NCI-H510A treated with DMSO at 0.1 percent for 48 hours (cell line): ENCODE measurements around the gene ETNK1.
A peak's percentile ranks its signal among the peaks of the same experiment; 100 is the strongest.

Experiments used
- DNase-seq: peaks from one replicate; lab custom pipeline; 2025; lab: John Stamatoyannopoulos, UW

Gene ETNK1

DNA sequence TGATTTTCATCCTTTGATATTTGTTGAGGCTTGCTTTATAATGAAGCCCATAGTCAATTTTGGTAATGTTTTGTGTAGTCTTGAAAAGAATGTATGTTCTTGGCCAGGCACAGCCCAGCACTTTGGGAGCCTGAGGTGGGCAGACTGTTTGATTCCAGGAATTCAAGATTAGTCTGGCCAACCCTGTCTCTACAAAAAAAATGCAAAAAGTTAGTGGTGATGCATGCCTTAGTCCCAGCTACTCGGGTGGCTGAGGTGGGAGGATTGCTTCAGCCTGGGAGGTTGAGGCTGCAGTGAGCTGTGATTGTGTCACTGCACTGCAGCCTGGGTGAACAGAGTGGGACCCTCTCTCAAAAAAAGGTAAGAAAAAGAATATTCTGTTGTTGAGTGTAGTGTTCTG lies 10.8 kb downstream of the ETNK1 start:
- no peak for DNase-seq

DNA sequence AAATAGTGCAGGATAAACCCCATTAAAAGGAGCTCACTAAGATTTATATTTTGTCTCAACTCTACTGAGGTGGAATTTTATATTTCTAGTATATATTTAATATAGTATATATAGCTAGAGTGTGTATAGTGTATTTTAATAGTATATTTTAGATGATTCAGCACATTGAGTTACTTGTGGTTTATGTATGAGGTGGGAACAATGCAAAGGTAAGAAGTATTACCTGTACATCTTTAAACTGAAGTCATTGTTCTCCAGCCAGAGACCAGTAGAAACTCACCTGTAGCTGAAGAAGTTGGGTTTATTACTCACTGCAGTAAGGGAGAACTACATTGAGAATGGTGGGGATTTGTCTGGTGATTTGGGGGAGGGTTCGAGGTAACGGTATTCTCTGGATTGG lies 15.9 kb downstream of the ETNK1 start:
- no peak for DNase-seq

DNA sequence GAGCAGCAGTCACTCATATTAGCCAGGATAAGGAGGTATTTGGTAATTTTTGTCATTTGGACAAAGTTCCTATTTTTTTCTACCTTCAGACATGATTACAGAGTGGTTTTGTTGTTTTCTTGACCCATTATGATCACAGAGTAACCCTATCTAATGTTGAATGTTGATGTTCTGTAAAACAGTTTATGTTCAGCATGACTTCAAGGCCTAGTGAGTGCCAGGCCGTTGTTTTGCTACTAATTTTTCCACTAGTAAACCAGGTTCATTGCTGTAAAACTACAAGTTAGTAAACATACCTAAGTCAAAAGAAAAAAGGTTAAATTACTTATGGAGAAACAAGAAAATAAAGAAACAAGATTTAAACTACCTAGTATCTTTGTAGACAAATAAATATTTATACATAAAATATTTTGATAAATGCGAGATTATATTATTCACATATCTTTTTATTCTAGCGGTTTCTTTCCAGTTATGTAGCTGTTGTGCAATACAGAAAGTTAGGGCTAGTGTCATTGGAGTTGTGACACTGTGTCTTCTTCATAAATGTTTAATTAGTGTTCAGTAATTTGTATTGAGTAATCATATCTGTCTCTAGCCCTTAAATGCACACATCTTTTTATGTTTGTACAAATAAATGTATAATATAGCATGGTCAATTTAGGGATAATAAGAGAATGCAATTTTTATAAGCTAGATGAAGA lies 16.5 kb downstream of the ETNK1 start:
- DNase-seq = no peak

DNA sequence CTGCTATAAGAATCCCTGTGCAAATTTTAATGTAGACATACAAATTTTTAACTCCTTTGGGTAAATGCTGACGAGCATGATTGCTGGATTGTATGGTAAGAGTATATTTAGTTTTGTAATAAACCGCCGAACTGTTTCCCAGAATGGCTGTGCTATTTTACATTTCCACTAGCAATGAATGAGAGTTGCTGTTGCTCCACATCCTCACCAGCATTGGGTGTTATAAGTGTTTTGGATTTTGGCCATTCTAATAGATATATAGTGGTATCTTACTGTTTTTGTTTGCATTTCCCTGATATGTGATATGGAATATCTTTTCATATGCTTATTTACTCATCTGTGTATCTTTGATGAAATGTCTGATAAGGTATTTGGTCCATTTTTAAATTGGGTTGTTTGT lies 23.7 kb downstream of the ETNK1 start:
- DNase-seq = no peak

DNA sequence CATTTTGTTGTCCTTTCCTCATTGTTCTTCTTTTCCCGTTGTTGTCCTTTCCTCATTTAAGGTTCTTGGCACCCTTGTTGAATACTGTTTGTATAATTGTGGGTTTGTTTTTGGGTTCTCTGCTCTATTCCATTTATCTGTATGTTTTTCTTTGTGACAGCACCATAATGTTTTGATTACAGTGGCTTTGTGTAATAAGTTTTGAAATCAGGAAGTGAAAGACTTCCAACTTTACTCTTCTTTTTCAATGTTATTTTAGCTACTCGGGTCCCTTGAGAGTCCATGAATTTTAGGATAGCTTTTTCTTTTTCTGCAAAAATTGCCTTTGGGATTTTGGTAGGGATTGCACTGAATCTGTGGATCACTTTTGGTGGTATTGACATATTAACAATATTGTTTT lies 28.1 kb downstream of the ETNK1 start:
- no peak for DNase-seq

DNA sequence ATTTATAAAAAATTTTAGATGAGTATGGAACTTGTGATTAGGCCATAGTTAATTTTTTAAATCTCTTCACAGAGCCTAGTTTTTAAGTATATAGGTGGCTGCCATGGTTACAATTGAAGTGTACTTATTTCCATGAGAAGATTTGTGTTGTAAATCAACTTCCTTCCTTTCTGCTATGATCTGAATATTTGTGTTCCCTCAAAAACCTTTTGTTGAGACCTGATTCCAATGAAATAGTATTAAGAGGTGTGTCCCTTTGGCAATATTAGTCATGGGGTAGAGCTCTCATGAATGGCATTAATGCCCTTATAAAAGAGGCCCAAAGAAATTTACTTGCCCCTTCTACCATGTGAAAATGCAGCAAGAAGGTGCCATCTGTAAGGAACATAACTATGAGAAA lies 28.8 kb downstream of the ETNK1 start:
- no peak for DNase-seq

DNA sequence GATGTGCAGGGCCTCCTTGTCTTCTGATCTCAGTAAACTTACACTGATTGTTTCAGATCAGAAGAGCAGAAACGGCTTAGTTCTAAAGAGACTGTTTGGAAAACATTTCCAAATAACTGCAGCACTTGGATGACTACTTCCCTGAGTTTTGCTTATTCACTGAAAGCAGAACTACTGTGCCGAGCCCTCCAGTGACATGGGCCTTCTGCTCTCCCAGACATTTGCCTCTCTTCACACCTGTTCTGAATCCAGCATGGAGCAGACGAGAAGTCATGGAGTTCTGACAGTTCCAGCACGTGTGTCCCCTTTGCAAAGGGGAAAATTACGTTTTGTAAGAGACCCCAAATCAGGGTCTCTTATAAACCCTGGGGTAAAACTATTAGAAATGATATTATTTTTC lies 31.4 kb downstream of the ETNK1 start:
- peak; percentile 11 for DNase-seq

DNA sequence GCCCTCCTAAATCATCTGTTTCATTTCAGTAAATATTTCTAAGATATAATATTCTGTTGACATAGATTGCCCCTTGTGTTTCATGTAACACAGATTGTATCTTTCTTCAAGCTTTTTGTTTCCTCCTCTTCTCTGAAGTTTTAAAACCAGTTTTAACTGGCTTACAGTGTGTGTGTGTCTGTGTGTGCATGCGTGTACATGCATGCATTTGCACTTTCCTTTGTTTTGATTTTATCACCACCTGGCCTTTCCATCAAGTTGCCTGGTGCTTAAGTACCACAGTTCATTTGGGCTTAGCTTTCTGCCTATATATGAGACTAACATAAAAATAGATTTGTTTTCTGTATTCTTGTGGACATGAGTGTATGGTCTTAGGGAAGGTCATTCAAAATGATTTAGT lies 31.9 kb downstream of the ETNK1 start:
- DNase-seq = peak; percentile 10

DNA sequence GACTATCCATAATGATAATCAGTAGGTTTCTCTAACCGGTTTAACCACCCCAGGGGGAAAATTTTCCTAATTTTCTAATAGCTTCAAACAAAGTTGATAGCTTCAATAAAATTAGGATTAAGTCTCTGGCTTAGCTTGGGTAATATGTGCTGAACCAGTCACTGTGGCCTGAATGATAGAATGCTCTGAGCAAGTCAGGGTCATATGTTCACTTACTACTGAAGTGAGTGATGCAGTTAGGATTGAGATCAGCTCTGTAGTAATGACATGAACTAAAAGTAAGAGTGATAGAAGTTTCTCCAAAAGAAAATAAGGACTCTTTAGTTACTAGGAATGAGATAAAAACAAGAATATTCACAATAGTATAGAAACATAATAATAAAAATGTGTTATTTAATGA lies 32.6 kb downstream of the ETNK1 start:
- no peak for DNase-seq

DNA sequence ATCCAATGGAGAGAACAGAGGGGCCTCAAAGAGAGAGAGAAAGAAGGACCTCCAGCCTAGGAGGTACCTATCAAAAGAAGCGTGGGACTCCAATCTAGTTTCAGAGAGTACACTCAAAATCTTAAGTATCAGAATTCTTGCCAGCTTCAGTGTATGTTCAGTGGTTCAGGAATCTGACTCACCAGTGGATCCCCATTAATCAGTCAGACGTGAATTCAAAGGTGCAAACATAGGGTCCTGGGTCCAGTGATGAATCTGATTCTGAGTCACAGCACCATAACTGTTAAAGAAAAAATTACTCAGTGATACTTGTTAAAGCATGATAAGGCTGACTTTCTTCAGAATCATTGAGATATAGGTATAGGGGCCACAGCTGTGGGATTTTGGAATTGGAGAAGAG lies 33.2 kb downstream of the ETNK1 start:
- DNase-seq = no peak

DNA sequence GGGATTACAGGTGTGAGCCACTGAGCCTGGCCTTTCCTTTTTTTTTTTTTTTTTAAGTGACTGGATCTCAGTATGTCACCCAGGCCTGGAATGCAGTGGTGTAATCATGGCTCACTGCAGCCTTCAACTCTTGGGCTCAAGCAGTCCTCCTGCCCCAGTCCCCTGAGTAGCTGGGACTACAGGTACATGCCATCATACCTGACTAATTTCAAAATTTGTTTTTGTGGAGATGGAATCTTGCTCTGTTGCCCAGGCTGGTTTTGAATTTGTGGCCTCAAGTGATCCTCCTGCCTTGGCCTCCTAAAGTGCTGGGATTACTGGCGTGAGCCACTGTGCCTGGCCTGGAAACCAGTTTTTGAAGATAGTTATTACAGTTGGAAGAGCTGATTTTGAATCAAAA lies 37.4 kb downstream of the ETNK1 start:
- no peak for DNase-seq

- no peak for DNase-seq
Observed at GRCh38 chr12:22665476-22665875, 40.5 kb downstream of the ETNK1 start.

DNA sequence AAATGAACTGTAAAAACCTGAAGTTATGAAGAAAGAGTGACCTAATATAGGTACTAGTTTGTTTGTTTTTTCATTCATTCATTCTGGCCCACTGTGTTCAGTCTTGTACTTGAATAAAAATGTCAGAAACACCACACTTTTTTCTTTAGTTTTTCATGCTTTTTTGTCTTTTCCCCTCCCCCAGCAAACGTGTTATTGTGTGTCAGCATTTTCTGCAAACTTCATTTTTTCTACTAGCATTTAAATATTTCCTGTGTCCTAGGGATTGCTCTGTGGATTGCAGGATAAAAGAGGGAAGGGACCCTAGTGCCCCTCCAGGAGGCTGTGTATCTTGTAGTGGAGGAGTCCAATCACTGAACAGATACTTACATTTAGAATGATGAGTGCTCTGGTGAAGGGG lies 42.2 kb downstream of the ETNK1 start:
- no peak for DNase-seq

GRCh38 chr12:22668441-22668840 lies 43.5 kb downstream of the ETNK1 start:
- no peak for DNase-seq

- no peak for DNase-seq
Observed at GRCh38 chr12:22670762-22671161, 45.8 kb downstream of the ETNK1 start.

DNA sequence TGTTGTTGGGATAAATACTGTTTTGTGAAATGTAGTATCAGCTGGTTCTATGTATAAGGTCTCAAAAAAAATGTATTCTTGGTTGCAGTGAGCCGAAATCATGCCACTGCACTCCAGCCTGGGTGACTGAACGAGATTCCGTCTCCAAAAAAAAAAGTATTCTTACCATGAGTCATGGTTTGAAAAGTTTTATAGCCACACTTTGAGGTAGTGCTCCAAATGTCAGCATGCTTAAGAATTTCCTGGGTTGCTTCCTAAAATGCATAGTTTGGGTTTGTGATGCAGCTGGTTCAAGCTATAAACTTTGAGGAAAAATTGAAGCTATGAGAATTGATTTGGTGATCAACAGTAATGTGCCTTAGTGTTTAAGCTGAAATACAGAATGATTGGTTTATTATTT lies 48.0 kb downstream of the ETNK1 start:
- no peak for DNase-seq

DNA sequence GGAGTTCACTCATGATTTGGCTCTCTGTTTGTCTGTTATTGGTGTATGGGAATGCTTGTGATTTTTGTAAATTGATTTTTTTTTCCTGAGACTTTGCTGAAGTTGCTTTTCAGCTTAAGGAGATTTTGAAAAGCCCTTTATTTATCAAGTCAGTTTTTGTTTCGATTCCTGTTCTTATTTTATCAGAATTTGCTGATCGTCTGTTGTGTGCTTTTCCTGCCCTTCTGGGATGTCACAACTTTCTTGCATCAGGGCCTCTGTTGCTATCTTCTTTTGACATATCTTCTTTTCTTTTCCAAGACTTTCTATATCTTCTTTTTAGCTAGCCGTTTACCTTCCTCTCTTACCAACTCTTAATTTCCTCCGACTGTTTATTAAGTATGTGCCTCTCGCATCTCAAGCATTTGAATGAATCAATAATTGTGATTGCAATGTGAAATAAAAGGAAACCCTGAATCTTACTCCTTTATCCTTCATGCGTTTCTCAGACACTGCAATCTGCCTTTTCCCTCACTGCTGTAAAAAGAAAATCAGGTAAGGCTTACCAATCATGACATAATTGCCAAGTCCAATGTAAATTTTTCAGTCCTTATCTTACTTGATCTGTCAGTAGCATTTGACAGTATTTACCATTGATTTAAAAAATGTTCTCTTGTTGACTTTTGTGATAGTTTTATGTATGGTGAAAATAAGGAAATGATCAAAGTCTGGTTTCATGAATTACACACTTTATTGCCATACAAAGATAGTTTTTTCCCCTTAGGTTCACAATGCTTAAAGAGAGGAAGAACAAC lies 53.0 kb downstream of the ETNK1 start:
- DNase-seq = no peak

DNA sequence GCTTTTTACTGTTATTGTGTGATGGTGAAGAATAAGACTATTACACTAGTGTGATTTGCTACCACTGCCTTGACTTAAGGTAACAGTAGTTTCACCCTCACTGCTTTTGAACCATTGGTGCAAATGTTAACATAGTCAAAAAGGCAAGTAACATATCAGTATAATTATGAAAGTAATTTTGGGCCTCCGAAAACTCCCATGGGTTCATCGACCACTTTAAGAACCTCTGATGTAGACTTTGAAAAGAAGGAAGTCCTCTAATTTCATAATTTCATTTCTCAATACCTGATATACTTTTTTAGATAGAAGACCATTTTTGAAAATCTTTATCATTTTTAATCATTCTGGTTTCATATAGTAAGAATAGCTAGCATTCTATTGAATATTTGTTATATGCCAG lies 57.7 kb downstream of the ETNK1 start:
- no peak for DNase-seq

DNA sequence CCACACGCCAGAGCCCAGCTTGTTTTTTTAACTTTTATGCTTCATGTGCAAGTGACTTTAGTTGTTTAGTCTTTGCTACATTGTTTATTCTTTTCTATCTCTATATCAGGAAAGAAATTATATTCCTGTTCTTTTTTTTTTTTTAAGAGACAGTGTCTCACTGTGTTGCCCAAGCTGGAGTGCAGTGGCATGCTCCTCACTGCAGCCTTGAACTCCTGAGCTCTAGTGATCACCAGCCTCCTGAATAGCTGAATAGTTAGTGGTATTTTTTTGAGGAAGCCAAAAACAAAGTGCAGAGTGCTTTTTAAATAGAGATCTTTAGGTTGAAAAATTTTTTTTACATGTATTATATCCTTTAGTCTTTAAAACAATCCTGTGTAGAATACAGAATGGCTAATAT lies 58.2 kb downstream of the ETNK1 start:
- DNase-seq = no peak

GRCh38 chr12:22684140-22685118 lies 59.5 kb downstream of the ETNK1 start:
- peak; percentile 23 for DNase-seq

- no peak for DNase-seq
Observed at GRCh38 chr12:22686193-22686592, 61.2 kb downstream of the ETNK1 start.

DNA sequence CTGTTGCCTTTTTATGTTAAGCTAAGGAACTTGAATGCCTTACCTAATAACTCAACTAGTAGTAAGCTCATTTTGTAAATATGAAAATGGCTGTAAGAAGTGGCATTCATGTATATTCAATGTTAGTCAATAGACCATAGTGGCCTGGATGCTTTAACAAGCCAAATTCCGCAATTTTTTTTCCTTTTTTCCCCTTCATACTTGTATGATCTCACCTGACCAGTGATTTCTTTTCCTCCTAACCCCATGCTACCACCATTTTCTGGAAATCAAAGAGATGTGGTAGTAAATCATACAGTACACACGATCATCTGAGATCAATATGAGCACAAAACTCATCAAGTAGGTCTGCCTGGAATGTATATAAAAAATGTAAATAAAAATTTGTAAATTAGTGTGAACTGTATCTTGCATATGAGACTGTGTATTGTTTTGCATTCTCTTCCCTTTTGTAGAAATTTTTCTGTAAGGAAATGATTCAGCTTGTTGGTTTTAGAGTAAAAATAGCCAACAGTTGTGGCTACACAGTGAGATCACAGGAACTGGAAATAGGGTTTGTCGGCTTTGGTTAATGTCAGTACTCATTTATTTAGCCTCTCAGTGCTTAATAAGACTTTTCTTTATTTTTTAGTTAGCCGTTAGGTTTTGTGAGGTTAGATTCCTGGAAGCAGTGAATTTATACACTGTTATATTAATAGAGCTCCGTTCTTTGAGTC lies 62.5 kb downstream of the ETNK1 start:
- no peak for DNase-seq
